Fibroblast of lung (primary cell): ENCODE measurements around the gene CREB5. TPM values are rescaled to one million over a fixed set of nuclear protein-coding genes. Genes with fewer than 3 reads are reported as not detected.
A peak's percentile ranks its signal among the peaks of the same experiment; 100 is the strongest.

Source experiments
- DNase-seq, 2 donors: peaks; one replicate each; pipeline versions ENCODE4 v3.0.0 to v3.0.0-alpha.2; 2010; ENCODE audit warnings: low read depth in 2 of 2
- H2AFZ ChIP-seq: 2 replicates; pipeline ENCODE4 v1.5.1; 2012; ENCODE audit warnings: low read length, control low read depth, inconsistent platforms
- H3K27ac ChIP-seq: 2 replicates; pipeline ENCODE4 v1.5.1; 2011; ENCODE audit warnings: low read length, control low read depth; ENCODE audit not compliant: insufficient read depth
- H3K27me3 ChIP-seq: 2 replicates; pipeline ENCODE4 v1.5.1; 2011; ENCODE audit warnings: mild to moderate bottlenecking, low read length; ENCODE audit not compliant: control insufficient read depth, insufficient read depth
- H3K36me3 ChIP-seq: 2 replicates; pipeline ENCODE4 v1.5.1; 2011; ENCODE audit warnings: low read length; ENCODE audit not compliant: control insufficient read depth, insufficient read depth
- H3K4me1 ChIP-seq: 2 replicates; pipeline ENCODE4 v1.5.1; 2011; ENCODE audit warnings: low read length; ENCODE audit not compliant: control insufficient read depth, insufficient read depth; ENCODE audit errors: extremely low read depth
- H3K4me2 ChIP-seq: 2 replicates; pipeline ENCODE4 v1.5.1; 2011; ENCODE audit warnings: low read length, control low read depth; ENCODE audit not compliant: insufficient read depth; ENCODE audit errors: extremely low read depth
- H3K4me3 ChIP-seq, 4 experiments: fragments of 200-600 bp in 1 of 4; sonication (generic) in 1 of 4; replicated peaks in 1 of 4; 2 replicates each; pipeline ENCODE4 v1.5.1; 2011 to 2016; ENCODE audit warnings: low read length in 4 of 4, low read depth in 3 of 4, mild to moderate bottlenecking in 3 of 4, control low read depth in 2 of 4, inconsistent platforms in 1 of 4, mixed read lengths in 1 of 4; ENCODE audit not compliant: insufficient read depth in 1 of 4; ENCODE audit errors: control extremely low read depth in 1 of 4
- H3K79me2 ChIP-seq: 2 replicates; pipeline ENCODE4 v1.5.1; 2012; ENCODE audit warnings: mild to moderate bottlenecking, low read length, inconsistent platforms; ENCODE audit not compliant: control insufficient read depth, insufficient read depth
- H3K9ac ChIP-seq: 2 replicates; pipeline ENCODE4 v1.5.1; 2011; ENCODE audit warnings: mild to moderate bottlenecking, low read length, control low read depth; ENCODE audit not compliant: insufficient read depth
- H3K9me3 ChIP-seq: 2 replicates; pipeline ENCODE4 v1.5.1; 2012; ENCODE audit warnings: low read depth, low read length; ENCODE audit not compliant: control insufficient read depth, insufficient read depth
- H4K20me1 ChIP-seq: 2 replicates; pipeline ENCODE4 v1.5.1; 2011; ENCODE audit warnings: low read length; ENCODE audit not compliant: control insufficient read depth, insufficient read depth; ENCODE audit errors: extremely low read depth
- EZH2 ChIP-seq: IDR thresholded peaks from 2 replicates; pipeline ENCODE4 v1.5.1; 2012; ENCODE audit warnings: low read length, control low read depth, mild to moderate bottlenecking; ENCODE audit errors: missing control alignments
- polyA plus RNA-seq, 2 donors: library from polyadenylated mRNA; depleted of rRNA in 1 of 2; stranded (reverse) in 1 of 2; unstranded in 1 of 2; fragments of >200 nt; gene quantifications; 2 replicates each; pipeline ENCODE4 v1.2.1, GENCODE V29; 2011 to 2012; ENCODE audit warnings: missing spikeins in 1 of 2
- total RNA-seq: library from RNA; depleted of rRNA; stranded (reverse); fragments of >200 nt; gene quantifications from 2 replicates; pipeline ENCODE4 v1.2.1, GENCODE V29; 2014
- TF ChIP-seq, protein P1 (sequence below), 2 donors: IDR thresholded peaks in 1 of 2; conservative IDR thresholded peaks in 1 of 2; 1 replicate in 1 of 2; 2 replicates in 1 of 2; pipeline ENCODE4 v1.5.1; 2011 to 2012; ENCODE audit warnings: low read length in 2 of 2, control low read depth in 1 of 2, inconsistent platforms in 1 of 2, low read depth in 1 of 2, mild to moderate bottlenecking in 1 of 2

Gene CREB5
- total and polyA plus RNA-seq, 2 donors (not counting 1 experiment from before 2014, with no cell fraction given) = 8.2 to 28.4 TPM

DNA sequence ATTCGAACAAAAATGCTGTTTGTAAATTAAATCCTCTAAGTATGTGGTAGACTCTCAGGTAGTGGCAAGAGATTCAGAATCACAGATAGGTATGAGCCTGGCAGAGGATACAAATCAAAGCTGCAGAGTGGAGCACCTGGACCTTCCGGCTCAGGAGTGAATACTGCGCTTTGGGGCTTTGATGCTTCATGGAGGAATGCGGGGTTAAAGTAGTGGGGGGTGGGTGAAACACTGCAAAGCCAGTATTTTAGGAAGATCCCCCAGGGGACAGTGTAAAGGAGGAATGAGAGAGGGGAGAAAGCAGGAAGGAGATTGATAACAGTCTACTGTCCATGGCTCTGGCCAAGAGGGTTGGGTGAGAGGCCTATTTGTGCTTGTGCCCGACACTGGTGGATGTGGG is 43.2 kb downstream of the CREB5 start:
- Histone ChIP-seq H3K27me3 (no peaks in the 10 kb centered on the region), H3K4me2 (no peak overlapping the region), H4K20me1 (no peaks in the 10 kb centered on the region), H3K79me2 (no peaks in the 10 kb centered on the region), H3K36me3 (no peaks in the 10 kb centered on the region), H3K9ac (no peak overlapping the region), H3K9me3 (no peaks in the 10 kb centered on the region), H2AFZ (no peak overlapping the region), H3K4me3 (no peak overlapping the region), H3K4me1 (no peaks in the 10 kb centered on the region), H3K27ac (no peak overlapping the region)
- TF ChIP-seq, protein P1, sequence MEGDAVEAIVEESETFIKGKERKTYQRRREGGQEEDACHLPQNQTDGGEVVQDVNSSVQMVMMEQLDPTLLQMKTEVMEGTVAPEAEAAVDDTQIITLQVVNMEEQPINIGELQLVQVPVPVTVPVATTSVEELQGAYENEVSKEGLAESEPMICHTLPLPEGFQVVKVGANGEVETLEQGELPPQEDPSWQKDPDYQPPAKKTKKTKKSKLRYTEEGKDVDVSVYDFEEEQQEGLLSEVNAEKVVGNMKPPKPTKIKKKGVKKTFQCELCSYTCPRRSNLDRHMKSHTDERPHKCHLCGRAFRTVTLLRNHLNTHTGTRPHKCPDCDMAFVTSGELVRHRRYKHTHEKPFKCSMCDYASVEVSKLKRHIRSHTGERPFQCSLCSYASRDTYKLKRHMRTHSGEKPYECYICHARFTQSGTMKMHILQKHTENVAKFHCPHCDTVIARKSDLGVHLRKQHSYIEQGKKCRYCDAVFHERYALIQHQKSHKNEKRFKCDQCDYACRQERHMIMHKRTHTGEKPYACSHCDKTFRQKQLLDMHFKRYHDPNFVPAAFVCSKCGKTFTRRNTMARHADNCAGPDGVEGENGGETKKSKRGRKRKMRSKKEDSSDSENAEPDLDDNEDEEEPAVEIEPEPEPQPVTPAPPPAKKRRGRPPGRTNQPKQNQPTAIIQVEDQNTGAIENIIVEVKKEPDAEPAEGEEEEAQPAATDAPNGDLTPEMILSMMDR (conservative IDR thresholded peaks at IDR 0.05 in 1 of 2, IDR thresholded peaks at IDR 0.05 in 1 of 2; ENCODE audit: low read depth in 1 of 2, low read length in 2 of 2) = no peak
- TF ChIP-seq EZH2 = no peak
- DNase-seq = no peak

DNA sequence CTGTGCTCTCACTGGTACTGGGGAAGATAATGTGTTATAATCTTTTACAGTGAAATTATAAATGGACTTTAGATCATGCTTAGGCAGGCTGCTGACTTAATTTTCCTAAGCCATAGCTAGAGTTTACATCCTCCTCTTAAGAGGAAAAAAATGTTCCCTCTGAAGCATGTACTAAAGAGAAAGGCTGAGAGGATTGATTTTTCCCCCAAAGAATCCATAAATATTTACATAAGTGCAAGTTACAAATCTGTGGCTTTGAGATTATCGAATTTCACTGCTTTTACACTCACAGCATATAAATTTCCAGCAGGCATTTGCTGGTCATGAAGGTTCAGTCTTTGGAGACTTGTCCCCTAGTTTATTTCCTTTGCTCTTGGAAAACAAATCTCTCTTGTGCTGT is 43.7 kb downstream of the CREB5 start:
- H3K79me2 ChIP-seq = no peaks in the 10 kb centered on the region
- H3K4me3 ChIP-seq = no peak overlapping the region
- H3K4me2 ChIP-seq = no peak overlapping the region
- TF ChIP-seq, protein P1 (conservative IDR thresholded peaks at IDR 0.05 in 1 of 2, IDR thresholded peaks at IDR 0.05 in 1 of 2; ENCODE audit: low read depth in 1 of 2, low read length in 2 of 2) = no peak
- TF ChIP-seq EZH2 = no peak
- peaks cover 2% of the 10 kb centered on the region for H3K27me3 ChIP-seq
- H3K4me1 ChIP-seq = no peaks in the 10 kb centered on the region
- no peaks in the 10 kb centered on the region for H4K20me1 ChIP-seq
- H3K9ac ChIP-seq = no peak overlapping the region
- H3K36me3 ChIP-seq = no peaks in the 10 kb centered on the region
- H3K9me3 ChIP-seq = no peaks in the 10 kb centered on the region
- H3K27ac ChIP-seq = no peak overlapping the region
- DNase-seq = peak in 1 of 2 donors; percentile 72
- H2AFZ ChIP-seq = no peak overlapping the region

- peak in 1 of 2 donors; percentile 24 for DNase-seq
- H4K20me1 ChIP-seq = no peaks in the 10 kb centered on the region
- no peak overlapping the region for H3K27ac ChIP-seq
- no peak overlapping the region for H3K4me3 ChIP-seq
- no peak overlapping the region for H3K9ac ChIP-seq
- peaks cover 2% of the 10 kb centered on the region for H3K27me3 ChIP-seq
- no peak overlapping the region for H3K4me2 ChIP-seq
- H3K36me3 ChIP-seq = no peaks in the 10 kb centered on the region
- H3K79me2 ChIP-seq = no peaks in the 10 kb centered on the region
- no peak overlapping the region for H2AFZ ChIP-seq
- TF ChIP-seq, protein P1 (conservative IDR thresholded peaks at IDR 0.05 in 1 of 2, IDR thresholded peaks at IDR 0.05 in 1 of 2; ENCODE audit: low read depth in 1 of 2, low read length in 2 of 2) = no peak
- TF ChIP-seq EZH2 = no peak
- no peaks in the 10 kb centered on the region for H3K4me1 ChIP-seq
- H3K9me3 ChIP-seq = no peaks in the 10 kb centered on the region
Measured at GRCh38 chr7:28458732-28459131, 46.4 kb downstream of the CREB5 start.
